ENCODE measurements around the gene SEC14L1. TPM values are rescaled to one million over a fixed set of nuclear protein-coding genes. Genes with fewer than 3 reads are reported as not detected.

SEC14L1 gene
- total RNA-seq, 2 experiments from 2014 or later = 56.9 to 59.6 TPM

DNA sequence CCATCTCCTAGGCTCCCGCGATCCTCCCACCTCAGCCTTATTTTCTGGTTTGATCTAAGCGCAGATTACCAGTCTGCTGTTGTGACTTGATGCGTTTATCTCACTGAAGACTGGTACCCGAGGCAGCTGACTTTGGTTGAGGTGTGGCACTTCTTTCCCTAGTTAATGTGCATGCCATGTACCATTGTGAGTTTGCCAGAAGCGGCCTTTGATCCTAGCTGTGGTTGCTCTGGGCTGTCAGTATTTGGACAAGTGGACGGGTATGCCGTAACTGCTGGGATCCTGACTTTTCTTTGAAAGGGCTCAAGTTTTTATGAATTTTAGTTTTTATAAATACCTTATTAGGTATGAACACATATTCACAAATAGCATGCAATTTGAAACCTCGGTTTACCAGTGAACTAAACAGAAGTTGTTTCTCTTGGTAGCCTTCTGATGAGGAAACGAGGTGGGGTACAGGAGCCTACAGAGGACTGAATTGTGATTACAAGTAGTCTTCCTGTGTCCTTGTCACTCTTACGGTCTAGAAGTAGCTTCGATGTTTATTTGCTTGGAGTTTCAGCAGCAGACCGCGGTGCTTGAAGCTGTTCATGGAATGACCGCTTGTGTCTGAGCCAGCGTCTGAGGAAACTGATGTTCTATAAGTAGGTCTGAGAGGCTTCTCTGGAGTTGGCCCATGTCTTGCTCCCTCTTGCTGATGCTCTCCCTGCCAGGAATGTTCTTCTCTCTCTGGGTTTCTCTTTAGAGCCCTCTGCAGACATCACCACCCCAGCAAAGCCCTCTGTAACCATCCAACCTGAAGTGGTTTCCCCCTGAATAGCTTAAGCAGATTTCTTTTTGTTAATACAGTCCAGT lies 40.0 kb downstream of the SEC14L1 start:
- no peaks in the 10 kb centered on the region for H3K27me3 Mint-ChIP-seq
- peaks cover 33% of the 10 kb centered on the region for H3K4me1 Mint-ChIP-seq
- no peaks in the 10 kb centered on the region for H3K9me3 Mint-ChIP-seq
- DNase-seq = no peak
- H3K4me3 Mint-ChIP-seq = no peak overlapping the region
- H3K36me3 Mint-ChIP-seq = peaks cover 16% of the 10 kb centered on the region
- H3K27ac Mint-ChIP-seq = no peak overlapping the region

DNA sequence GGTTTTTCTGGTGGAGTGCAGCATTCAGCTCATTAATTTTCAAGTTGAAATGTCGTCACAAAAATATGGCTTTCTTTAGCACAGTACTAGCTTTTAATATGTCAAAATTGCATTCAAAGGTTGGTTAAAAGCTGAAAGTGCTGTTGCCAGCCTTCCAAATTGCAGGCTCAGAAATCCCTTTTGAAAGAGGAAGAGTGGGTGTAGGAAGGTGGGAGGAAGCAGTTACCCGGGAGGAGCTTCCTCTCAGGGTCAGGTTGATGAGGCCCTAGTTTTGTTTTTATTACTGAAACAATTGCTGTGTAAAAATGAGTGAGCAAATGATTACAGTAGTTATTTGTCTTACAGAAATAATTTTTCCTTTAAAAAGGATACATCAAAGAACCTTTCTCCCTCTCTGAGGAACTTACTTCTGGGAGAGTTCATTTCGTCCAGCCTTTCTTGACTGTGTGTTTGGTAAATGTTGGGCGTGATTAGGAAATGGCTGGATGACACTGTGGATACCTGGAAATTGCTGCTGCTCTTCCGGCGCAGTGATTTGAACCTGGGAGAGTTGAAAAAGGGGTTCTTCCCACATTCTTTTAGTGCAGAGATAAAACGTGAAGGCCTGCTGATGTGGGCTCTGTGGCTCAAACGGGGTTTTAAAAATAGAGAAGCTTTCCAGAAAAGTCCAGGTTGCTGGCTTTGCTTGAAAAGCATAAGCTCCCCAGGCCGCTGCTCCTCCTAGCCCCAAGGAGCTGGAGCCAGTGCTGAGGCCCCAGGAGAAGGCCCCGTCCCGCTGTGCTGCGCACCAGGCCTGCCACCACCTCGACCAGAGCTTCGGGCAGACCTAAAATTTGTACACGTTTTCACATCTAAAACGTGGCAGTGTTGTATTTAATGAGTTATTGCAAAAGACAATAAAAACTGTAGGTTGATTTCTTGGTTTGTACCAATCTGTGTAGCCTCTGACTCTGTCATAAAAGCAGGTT lies 41.7 kb downstream of the SEC14L1 start:
- no peaks in the 10 kb centered on the region for H3K27me3 Mint-ChIP-seq

DNA sequence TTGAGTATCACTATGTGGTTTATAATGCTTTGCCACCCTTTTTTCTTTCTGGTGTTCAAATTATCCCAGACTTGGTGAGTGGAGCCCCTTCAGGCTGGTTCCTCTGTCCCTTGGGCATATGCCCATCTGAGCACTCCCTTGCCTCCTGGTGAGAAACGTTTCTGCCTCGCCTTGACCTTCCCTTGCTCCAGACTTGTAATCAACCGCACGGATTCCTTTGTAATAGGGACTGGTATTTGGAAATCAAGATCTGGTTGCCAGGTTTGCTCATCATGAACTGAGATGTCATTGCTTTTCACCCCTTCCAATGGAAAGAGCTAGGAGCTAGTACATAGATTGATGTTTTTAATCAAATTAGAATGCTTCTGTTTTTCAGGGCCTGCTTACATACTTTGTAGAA lies 43.7 kb downstream of the SEC14L1 start:
- Mint-ChIP-seq H3K27me3 (no peaks in the 10 kb centered on the region), H3K9me3 (no peaks in the 10 kb centered on the region), H3K4me1 (peaks cover 44% of the 10 kb centered on the region), H3K36me3 (peaks cover 11% of the 10 kb centered on the region), H3K4me3 (no peak overlapping the region), H3K27ac (no peak overlapping the region)
- DNase-seq = no peak

More for the DNA sequence above, 41.7 kb downstream of the SEC14L1 start:
- peaks cover 35% of the 10 kb centered on the region for H3K4me1 Mint-ChIP-seq
- peak overlapping the region; percentile 84 for H3K27ac Mint-ChIP-seq
- DNase-seq = no peak
- peak overlapping the region; percentile 60 for H3K4me3 Mint-ChIP-seq
- no peaks in the 10 kb centered on the region for H3K9me3 Mint-ChIP-seq
- peaks cover 9% of the 10 kb centered on the region for H3K36me3 Mint-ChIP-seq

DNA sequence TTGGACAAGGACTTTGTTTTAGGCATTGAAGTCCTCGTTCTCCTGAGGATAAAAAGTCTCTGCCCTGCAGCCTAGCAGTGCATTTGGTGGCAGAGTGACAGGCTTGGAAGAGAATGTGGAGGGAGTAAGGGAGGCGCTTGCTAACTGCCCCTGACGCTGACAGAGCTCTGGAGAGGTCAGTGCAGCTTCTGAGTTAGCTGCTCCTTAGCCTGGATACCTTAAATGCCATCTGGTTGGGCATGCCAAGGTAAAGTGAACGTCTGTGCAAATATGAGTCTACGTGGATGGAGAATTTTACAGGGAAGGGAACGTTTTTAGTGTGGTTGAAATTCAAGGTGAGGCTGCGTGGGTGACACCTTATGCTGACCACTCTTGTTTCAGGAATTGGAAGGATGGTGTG lies 44.4 kb downstream of the SEC14L1 start:
- Mint-ChIP-seq H3K9me3 (no peaks in the 10 kb centered on the region), H3K4me3 (no peak overlapping the region), H3K36me3 (peaks cover 11% of the 10 kb centered on the region), H3K4me1 (peaks cover 51% of the 10 kb centered on the region), H3K27me3 (no peaks in the 10 kb centered on the region), H3K27ac (no peak overlapping the region)
- DNase-seq = no peak

DNA sequence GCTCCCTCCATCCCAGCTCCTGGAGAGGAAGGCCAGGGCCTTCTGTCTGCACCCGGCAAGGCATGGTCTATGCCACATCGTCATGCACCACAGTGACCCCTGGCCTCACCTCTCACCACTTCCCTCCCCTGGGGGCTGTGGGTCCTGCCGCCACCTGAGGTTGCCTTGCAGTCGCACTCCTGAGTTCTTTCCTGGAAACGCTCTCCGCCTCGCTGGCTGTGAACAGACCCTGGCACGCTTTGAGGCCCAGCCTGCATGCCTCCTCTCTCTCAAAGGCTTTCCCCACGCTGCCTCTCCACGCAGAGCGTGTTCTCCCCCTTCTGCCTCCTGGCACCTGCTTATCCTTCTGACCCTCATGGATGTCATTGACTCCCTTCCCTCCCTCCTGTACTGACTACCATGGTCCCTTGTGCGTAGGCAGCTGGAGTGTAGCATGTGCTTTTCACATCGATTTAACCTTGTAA lies 45.4 kb downstream of the SEC14L1 start:
- peaks cover 51% of the 10 kb centered on the region for H3K4me1 Mint-ChIP-seq
- no peaks in the 10 kb centered on the region for H3K27me3 Mint-ChIP-seq
- H3K9me3 Mint-ChIP-seq = no peaks in the 10 kb centered on the region
- DNase-seq = peak; percentile 69
- no peak overlapping the region for H3K27ac Mint-ChIP-seq
- no peak overlapping the region for H3K4me3 Mint-ChIP-seq
- peaks cover 12% of the 10 kb centered on the region for H3K36me3 Mint-ChIP-seq

DNA sequence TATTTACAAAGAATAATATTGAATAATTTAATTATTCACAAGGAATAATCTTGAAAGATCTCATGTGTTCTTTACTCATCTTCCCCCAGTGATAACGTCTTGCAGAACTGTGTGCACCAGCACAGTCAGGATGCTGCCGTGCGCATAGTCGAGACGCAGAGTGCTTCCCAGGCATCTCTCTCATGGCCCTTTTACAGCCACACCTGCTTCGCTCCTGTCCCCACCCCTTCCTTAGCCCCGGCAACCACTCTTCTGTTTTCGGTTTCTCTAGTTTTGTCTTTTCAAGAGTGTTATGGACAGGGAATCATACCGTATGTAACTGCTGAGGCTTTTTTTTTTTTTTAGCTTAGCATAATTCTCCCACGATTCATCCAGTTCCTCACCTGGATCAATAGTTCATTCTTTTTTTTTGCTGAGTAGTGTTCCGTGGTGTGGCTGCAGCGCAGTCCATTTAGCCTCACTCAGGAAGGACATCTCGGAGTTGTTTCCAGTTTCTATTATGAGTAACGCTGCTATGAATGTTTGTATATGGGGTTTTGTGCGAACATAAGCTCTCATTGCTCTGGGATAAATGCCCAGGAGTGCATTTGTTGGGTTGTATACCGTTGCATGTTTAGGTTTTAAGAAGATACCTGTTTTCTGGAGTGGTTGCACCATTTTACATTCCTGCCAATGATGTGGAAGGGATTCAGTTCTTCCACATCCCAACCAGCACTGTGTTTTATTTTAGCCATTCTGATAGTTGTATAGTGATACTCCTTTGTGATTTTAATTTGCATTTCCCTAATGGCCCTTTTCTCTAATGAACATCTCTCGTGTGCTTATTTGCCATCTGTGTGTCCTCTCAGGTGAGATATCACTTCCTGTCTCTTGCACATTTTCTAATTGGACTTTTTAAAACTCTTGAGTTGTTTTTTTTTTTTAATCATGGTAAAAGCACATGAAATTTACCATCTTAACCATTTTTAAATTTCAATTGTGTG lies 47.6 kb downstream of the SEC14L1 start:
- no peaks in the 10 kb centered on the region for H3K9me3 Mint-ChIP-seq
- no peaks in the 10 kb centered on the region for H3K27me3 Mint-ChIP-seq
- H3K4me3 Mint-ChIP-seq = peak overlapping the region; percentile 44
- H3K36me3 Mint-ChIP-seq = peaks cover 24% of the 10 kb centered on the region
- H3K27ac Mint-ChIP-seq = peak overlapping the region; percentile 86
- peaks cover 36% of the 10 kb centered on the region for H3K4me1 Mint-ChIP-seq
- DNase-seq = no peak

DNA sequence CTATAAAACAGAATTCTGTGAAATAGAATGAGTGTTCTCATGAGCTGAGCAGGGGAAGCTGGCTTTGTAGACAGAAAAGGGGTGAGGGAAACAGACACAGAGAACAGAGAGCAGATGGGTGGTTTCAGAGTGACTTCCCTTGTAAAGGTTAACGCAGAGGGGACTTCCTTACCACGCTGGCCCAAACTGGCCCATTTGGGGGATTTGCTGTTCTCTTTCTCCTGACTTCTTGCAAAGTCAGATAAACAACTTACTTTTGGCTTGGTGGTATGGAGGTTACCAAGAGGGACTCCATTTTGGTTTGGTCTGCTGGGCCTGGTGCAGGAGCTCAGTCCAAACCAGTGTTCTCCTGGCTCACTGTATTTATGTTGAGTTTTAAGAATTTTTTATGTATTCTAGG lies 48.4 kb downstream of the SEC14L1 start:
- Mint-ChIP-seq H3K27me3 (no peaks in the 10 kb centered on the region), H3K4me1 (peaks cover 36% of the 10 kb centered on the region), H3K4me3 (peak overlapping the region; percentile 15), H3K27ac (peak overlapping the region; percentile 86), H3K9me3 (no peaks in the 10 kb centered on the region), H3K36me3 (peaks cover 24% of the 10 kb centered on the region)
- DNase-seq = peak; percentile 52

DNA sequence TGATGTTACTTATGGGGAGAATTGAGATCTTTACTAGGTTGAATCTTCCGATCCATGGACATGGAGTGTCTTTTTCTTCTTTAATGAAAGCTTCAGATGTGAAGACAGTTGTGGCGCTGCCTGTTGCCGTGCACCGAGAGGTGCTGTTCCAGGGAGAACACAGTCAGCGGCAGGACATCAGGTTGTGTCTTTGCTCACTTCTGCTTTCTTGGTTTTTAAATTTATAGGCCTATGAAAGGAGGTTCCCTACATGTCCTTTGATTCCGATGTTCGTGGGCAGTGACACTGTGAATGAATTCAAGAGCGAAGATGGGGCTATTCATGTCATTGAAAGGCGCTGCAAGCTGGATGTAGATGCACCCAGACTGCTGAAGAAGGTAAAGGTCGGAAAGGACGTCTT lies 49.8 kb downstream of the SEC14L1 start:
- no peak for DNase-seq
- Mint-ChIP-seq H3K27ac (peak overlapping the region; percentile 86), H3K9me3 (no peaks in the 10 kb centered on the region), H3K4me3 (no peak overlapping the region), H3K36me3 (peaks cover 24% of the 10 kb centered on the region), H3K4me1 (peaks cover 36% of the 10 kb centered on the region), H3K27me3 (no peaks in the 10 kb centered on the region)

DNA sequence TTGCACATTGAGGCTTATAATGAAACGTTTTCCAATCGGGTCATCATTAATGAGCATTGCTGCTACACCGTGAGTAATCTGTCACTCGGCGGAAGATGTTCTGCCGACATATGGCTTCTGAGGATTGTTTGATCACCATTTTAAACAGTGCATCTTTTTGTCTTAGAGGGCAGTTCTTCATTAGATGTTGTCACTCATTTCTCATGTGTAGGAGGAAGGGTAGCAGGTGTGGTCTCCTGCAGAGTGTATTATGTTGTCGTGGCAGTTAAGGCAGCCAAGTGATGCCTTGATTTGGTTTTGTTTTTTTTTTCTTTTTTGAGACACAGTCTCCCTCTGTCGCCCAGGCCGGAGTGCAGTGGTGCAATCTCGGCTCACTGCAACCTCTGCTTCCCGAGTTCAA lies 50.5 kb downstream of the SEC14L1 start:
- H3K4me1 Mint-ChIP-seq = peaks cover 36% of the 10 kb centered on the region
- no peak for DNase-seq
- no peak overlapping the region for H3K4me3 Mint-ChIP-seq
- H3K27ac Mint-ChIP-seq = no peak overlapping the region
- no peaks in the 10 kb centered on the region for H3K27me3 Mint-ChIP-seq
- no peaks in the 10 kb centered on the region for H3K9me3 Mint-ChIP-seq
- H3K36me3 Mint-ChIP-seq = peaks cover 28% of the 10 kb centered on the region

DNA sequence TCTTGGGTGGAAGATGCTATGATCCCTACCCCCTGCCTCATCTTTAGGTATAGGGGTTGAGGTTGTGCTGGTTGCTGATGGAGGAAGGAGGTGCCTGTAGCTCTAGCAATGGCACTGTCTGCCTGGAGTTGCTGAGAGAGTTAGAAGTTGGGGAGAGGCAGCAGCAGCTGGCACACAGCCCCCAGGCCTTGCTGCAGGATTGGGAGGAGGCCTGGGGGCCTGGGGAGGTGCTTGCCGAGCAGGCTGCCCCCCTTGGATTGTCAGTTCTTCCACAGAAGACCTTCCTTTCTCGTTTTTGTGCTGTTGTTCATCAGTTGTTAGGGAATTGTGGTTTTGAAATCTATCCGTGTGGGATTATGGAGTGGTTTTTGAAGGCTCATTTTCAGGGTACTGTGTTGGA lies 52.9 kb downstream of the SEC14L1 start:
- H3K27me3 Mint-ChIP-seq = no peaks in the 10 kb centered on the region
- peaks cover 24% of the 10 kb centered on the region for H3K4me1 Mint-ChIP-seq
- H3K9me3 Mint-ChIP-seq = no peaks in the 10 kb centered on the region
- DNase-seq = no peak
- no peak overlapping the region for H3K4me3 Mint-ChIP-seq
- H3K27ac Mint-ChIP-seq = no peak overlapping the region
- peaks cover 33% of the 10 kb centered on the region for H3K36me3 Mint-ChIP-seq

DNA sequence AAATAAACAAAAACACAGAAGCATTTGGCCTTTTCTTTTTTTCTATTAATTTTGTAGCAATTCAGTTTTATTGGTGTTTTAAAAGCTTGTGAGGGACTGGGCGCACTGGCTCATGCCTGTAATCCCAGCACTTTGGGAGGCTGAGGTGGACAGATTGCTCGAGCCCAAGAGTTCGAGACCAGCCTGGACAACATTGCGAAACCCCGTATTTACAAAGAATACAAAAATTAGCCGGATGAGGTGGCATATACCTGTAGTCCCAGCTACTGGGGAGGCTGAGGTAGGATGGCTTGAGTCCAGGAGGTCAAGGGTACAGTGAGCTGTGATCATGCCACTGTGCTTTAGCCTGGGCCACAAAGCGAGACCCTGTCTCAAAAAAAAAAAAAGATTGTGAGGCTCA lies 53.4 kb downstream of the SEC14L1 start:
- Mint-ChIP-seq H3K27me3 (no peaks in the 10 kb centered on the region), H3K4me1 (peaks cover 19% of the 10 kb centered on the region), H3K9me3 (no peaks in the 10 kb centered on the region), H3K36me3 (peaks cover 39% of the 10 kb centered on the region), H3K4me3 (no peak overlapping the region), H3K27ac (no peak overlapping the region)
- DNase-seq = no peak

DNA sequence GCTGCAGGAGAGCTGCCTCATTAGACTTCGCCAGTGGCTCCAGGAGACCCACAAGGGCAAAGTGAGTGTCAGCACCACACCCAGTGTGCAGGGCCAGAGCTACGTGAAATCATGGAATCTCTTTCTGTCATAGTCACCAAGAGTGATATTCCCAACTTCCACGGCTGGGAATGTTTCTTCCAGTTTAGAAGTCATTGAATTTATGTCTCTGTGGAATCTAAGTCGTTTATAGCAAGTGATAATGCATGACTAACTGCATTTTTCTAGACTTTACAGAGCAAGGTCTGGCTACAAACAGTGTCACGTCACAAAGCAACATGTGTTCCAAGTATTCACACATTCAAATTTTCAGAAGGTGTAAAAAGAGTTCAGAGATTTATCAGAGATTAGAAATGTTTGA lies 55.5 kb downstream of the SEC14L1 start:
- Mint-ChIP-seq H3K27me3 (no peaks in the 10 kb centered on the region), H3K9me3 (no peaks in the 10 kb centered on the region), H3K27ac (no peak overlapping the region), H3K4me3 (no peak overlapping the region), H3K36me3 (peaks cover 39% of the 10 kb centered on the region), H3K4me1 (peaks cover 5% of the 10 kb centered on the region)
- DNase-seq = no peak

DNA sequence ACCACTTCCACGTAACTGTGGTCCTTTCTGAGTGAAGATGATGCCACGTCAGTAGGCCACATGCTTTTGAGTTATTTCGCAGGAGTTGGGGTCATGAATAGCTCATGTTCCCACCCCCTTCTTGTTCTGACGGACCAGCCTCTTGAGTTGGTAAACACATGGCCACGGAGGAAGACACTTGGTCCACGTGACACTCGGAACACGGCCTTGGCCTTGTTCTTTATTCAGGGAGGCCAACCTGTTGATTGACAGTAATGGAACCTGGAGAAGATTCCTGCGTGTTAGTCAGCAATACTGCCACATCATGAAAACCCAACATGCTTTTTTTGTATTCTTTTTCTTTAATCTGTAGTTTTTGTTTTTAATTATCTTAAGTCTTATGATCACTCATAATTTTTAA lies 56.3 kb downstream of the SEC14L1 start:
- Mint-ChIP-seq H3K27me3 (no peaks in the 10 kb centered on the region), H3K4me3 (no peak overlapping the region), H3K36me3 (peaks cover 33% of the 10 kb centered on the region), H3K4me1 (peaks cover under 1% of the 10 kb centered on the region), H3K27ac (no peak overlapping the region), H3K9me3 (no peaks in the 10 kb centered on the region)
- DNase-seq = no peak

DNA sequence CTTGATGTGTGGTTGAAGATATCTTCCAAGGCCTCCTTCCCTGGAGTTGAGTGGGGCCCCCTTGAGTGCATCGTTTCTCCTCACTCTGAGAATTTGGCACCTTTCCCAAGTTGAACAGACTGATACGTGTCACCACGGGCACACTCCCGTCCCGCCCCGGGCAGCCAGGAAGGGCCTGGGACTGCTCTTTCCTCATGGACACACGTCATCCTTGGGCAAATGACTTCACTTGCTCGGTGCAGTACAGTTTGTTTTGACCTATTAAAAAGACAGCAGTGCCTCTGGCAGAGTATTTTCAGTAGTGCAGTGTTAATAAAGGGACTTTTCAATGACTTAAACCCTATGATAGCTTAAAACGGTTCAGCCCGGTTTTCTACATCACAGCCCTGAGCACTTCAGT lies 59.9 kb downstream of the SEC14L1 start:
- no peak overlapping the region for H3K4me3 Mint-ChIP-seq
- H3K9me3 Mint-ChIP-seq = no peaks in the 10 kb centered on the region
- peaks cover 26% of the 10 kb centered on the region for H3K36me3 Mint-ChIP-seq
- DNase-seq = no peak
- no peaks in the 10 kb centered on the region for H3K27me3 Mint-ChIP-seq
- no peaks in the 10 kb centered on the region for H3K4me1 Mint-ChIP-seq
- H3K27ac Mint-ChIP-seq = no peak overlapping the region

Data from activated naive CD8-positive, alpha-beta T cell treated with anti-CD3 and anti-CD28 coated beads for 36 hours (primary cell).